T-helper 17 cell (primary cell): ENCODE measurements around the gene SETX. TPM values are rescaled to one million over a fixed set of nuclear protein-coding genes. Genes with fewer than 3 reads are reported as not detected.
"Not testable (repeated sequence)": the region's sequence is repeated elsewhere in the genome, so short reads cannot be mapped to it uniquely, and the experiment has no call there.

Experiments
- ATAC-seq: fragments of 150-1000 bp; cut with Tn5 transposase; 2 replicates; pipeline ENCODE4 v1.10.0; 2021; ENCODE audit warnings: mild to moderate bottlenecking, moderate library complexity
- DNase-seq, 3 donors: peaks; one replicate each; pipeline versions ENCODE4 v3.0.0 to v3.0.0-alpha.2; 2020 to 2021
- H3K9me3 ChIP-seq: one replicate; pipeline ENCODE4 v1.7.0; 2013; ENCODE audit warnings: low read length, mild to moderate bottlenecking; ENCODE audit not compliant: control insufficient read depth, poor library complexity, severe bottlenecking
- H3K27ac Mint-ChIP-seq: one replicate; pipeline ENCODE4 v1.8.0; 2022; ENCODE audit warnings: mild to moderate bottlenecking, moderate library complexity, mixed read lengths
- H3K27me3 Mint-ChIP-seq: one replicate; pipeline ENCODE4 v1.8.0; 2022; ENCODE audit warnings: mixed read lengths
- H3K36me3 Mint-ChIP-seq: one replicate; pipeline ENCODE4 v1.8.0; 2022; ENCODE audit warnings: low read depth, mixed read lengths
- H3K4me1 Mint-ChIP-seq: one replicate; pipeline ENCODE4 v1.8.0; 2022; ENCODE audit warnings: mild to moderate bottlenecking, mixed read lengths
- H3K4me3 Mint-ChIP-seq: one replicate; pipeline ENCODE4 v1.8.0; 2022; ENCODE audit warnings: mild to moderate bottlenecking, moderate library complexity, mixed read lengths
- total RNA-seq, 4 donors: library from RNA in 2 of 4; stranded (reverse) in 2 of 4; gene quantifications; one replicate each; pipeline ENCODE4 v1.2.3 and lab custom pipeline; 2022 to 2026

The SETX gene
- total RNA-seq, 2 donors from 2014 or later: 56.4 to 58.3 TPM

DNA sequence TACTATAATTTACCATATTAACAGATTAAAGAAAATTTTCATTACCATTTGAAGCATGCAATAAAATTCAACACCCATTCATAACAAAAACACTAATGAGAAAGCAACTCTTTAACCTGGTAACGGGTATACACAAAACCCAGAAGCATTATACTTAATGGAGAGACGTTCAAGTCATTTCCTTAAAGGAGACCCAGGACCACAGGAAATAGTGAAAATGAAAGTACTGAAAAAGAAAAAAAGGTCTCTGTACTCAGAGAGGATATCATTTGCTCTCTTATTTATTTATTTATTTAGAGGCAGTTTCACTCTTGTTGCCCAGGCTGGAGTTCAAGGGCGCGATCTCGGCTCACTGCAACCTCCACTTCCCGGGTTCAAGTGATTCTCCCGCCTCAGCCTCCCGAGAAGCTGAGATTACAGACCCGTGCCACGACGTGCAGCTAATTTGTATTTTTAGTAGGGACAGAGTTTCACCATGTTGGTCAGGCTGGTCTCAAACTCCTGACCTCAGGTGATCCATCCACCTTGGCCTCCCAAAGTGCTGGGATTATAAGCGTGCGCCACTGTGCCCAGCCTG is 61.6 kb downstream of the SETX start:
- peaks cover 8% of the 10 kb centered on the region for H3K36me3 Mint-ChIP-seq
- DNase-seq: no peak

GRCh38 chr9:132288966-132289365 is 65.8 kb downstream of the SETX start:
- Mint-ChIP-seq H3K4me3 (no peak overlapping the region), H3K27me3 (no peaks in the 10 kb centered on the region), H3K27ac (no peak overlapping the region), H3K36me3 (no peaks in the 10 kb centered on the region), H3K4me1 (peaks cover 6% of the 10 kb centered on the region)
- H3K9me3 ChIP-seq: no peaks in the 10 kb centered on the region
- ATAC-seq (no peak), DNase-seq (no peak)

More for the DNA sequence above, 61.6 kb downstream of the SETX start:
- Mint-ChIP-seq H3K27me3 (no peaks in the 10 kb centered on the region), H3K4me3 (peak overlapping the region; percentile 52), H3K27ac (peak overlapping the region; percentile 67), H3K4me1 (peaks cover 17% of the 10 kb centered on the region)
- H3K9me3 ChIP-seq: no peaks in the 10 kb centered on the region
- ATAC-seq: peak; percentile 60

- Mint-ChIP-seq H3K4me1 (peaks cover 5% of the 10 kb centered on the region), H3K4me3 (no peak overlapping the region), H3K36me3 (no peaks in the 10 kb centered on the region), H3K27ac (no peak overlapping the region), H3K27me3 (no peaks in the 10 kb centered on the region)
- no peak for ATAC-seq
- DNase-seq: no peak
- H3K9me3 ChIP-seq: no peaks in the 10 kb centered on the region
Observed at GRCh38 chr9:132288361-132288760, 66.4 kb downstream of the SETX start.

GRCh38 chr9:132287256-132287760 is 67.5 kb downstream of the SETX start:
- H3K9me3 ChIP-seq: no peaks in the 10 kb centered on the region
- H3K27ac Mint-ChIP-seq: no peak overlapping the region
- DNase-seq (no peak), ATAC-seq (no peak)
- no peaks in the 10 kb centered on the region for H3K36me3 Mint-ChIP-seq
- no peak overlapping the region for H3K4me3 Mint-ChIP-seq
- H3K4me1 Mint-ChIP-seq: peaks cover 2% of the 10 kb centered on the region
- no peaks in the 10 kb centered on the region for H3K27me3 Mint-ChIP-seq

GRCh38 chr9:132283863-132284262 is 70.9 kb downstream of the SETX start:
- no peaks in the 10 kb centered on the region for H3K27me3 Mint-ChIP-seq
- peaks cover 2% of the 10 kb centered on the region for H3K36me3 Mint-ChIP-seq
- no peaks in the 10 kb centered on the region for H3K9me3 ChIP-seq
- peaks cover 2% of the 10 kb centered on the region for H3K4me1 Mint-ChIP-seq
- H3K4me3 Mint-ChIP-seq: no peak overlapping the region
- no peak overlapping the region for H3K27ac Mint-ChIP-seq
- ATAC-seq (no peak), DNase-seq (no peak)

- Mint-ChIP-seq H3K36me3 (peaks cover 2% of the 10 kb centered on the region), H3K4me1 (peaks cover 2% of the 10 kb centered on the region), H3K27ac (no peak overlapping the region), H3K4me3 (no peak overlapping the region), H3K27me3 (no peaks in the 10 kb centered on the region)
- no peaks in the 10 kb centered on the region for H3K9me3 ChIP-seq
- DNase-seq (no peak), ATAC-seq (no peak)
Observed at GRCh38 chr9:132283165-132283564, 71.6 kb downstream of the SETX start.

DNA sequence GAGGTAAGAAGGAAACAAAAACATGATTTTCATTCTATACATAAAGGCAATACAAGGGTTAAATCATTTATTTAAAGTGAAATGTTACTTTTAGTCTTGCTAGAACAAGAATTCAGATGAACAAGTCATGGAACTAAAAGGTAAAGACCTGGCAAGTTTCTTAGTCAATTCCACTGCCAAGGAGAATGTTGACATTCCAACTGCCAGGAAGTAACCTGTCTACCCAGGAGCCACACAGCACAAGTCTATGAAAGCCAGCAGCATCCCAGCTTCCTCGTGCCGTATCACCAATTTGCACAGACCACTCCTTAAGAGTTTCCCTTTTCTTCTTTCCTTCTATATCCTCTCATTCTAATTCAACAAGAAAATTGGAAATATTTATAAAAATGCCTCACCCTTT is 79.9 kb downstream of the SETX start:
- Mint-ChIP-seq H3K4me1 (peaks cover 4% of the 10 kb centered on the region), H3K27ac (peak overlapping the region; percentile 54), H3K4me3 (no peak overlapping the region), H3K36me3 (peaks cover 9% of the 10 kb centered on the region), H3K27me3 (no peaks in the 10 kb centered on the region)
- no peaks in the 10 kb centered on the region for H3K9me3 ChIP-seq
- DNase-seq (no peak), ATAC-seq (no peak)

DNA sequence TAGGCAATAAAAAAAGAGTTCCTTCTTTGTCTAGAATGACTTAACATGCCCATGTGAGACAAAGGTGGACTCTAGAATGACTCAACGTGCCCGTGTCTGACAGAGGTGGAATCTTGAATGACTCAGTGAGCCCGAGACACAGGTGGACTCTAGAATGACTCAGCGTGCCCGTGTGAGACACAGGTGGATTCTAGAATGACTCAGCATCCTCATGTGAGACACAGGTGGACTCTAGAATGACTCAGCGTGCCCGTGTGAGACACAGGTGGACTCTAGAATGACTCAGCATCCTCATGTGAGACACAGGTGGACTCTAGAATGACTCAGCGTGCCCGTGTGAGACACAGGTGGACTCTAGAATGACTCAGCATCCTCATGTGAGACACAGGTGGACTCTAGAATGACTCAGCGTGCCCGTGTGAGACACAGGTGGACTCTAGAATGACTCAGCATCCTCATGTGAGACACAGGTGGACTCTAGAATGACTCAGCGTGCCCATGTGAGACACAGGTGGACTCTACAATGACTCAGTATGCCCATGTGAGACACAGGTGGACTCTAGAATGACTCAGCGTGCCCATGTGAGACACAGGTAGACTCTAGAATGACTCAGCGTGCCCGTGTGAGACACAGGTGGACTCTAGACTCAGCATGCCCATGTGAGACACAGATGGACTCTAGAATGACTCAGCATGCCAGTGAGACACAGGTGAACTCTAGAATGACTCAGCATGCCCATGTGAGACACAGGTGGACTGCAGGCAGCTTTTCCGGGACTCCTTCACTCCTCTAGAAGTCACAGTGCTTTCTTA is 84.9 kb downstream of the SETX start:
- ATAC-seq, H3K9me3 ChIP-seq, DNase-seq, H3K4me3 Mint-ChIP-seq, H3K36me3 Mint-ChIP-seq, H3K27me3 Mint-ChIP-seq, H3K4me1 Mint-ChIP-seq, H3K27ac Mint-ChIP-seq: not testable (repeated sequence)

GRCh38 chr9:132268725-132269352 is 85.9 kb downstream of the SETX start:
- H3K36me3 Mint-ChIP-seq: peaks cover 2% of the 10 kb centered on the region
- ATAC-seq (peak; percentile 78), DNase-seq (peak; percentile 48 to 59 (median 48))
- H3K27me3 Mint-ChIP-seq: no peaks in the 10 kb centered on the region
- no peak overlapping the region for H3K27ac Mint-ChIP-seq
- no peak overlapping the region for H3K4me3 Mint-ChIP-seq
- no peaks in the 10 kb centered on the region for H3K9me3 ChIP-seq
- H3K4me1 Mint-ChIP-seq: peaks cover 2% of the 10 kb centered on the region

- peak overlapping the region; percentile 37 for H3K27ac Mint-ChIP-seq
- peaks cover 2% of the 10 kb centered on the region for H3K36me3 Mint-ChIP-seq
Observed at GRCh38 chr9:132267660-132268059, 87.1 kb downstream of the SETX start.

GRCh38 chr9:132266017-132266416 is 88.8 kb downstream of the SETX start:
- Mint-ChIP-seq H3K4me1 (peaks cover 4% of the 10 kb centered on the region), H3K36me3 (no peaks in the 10 kb centered on the region), H3K27me3 (no peaks in the 10 kb centered on the region), H3K4me3 (no peak overlapping the region), H3K27ac (no peak overlapping the region)
- no peaks in the 10 kb centered on the region for H3K9me3 ChIP-seq
- DNase-seq: no peak
- ATAC-seq: no peak

More at GRCh38 chr9:132267660-132268059, 87.1 kb downstream of the SETX start:
- no peak overlapping the region for H3K4me3 Mint-ChIP-seq
- H3K27me3 Mint-ChIP-seq: no peaks in the 10 kb centered on the region
- peaks cover 2% of the 10 kb centered on the region for H3K4me1 Mint-ChIP-seq
- H3K9me3 ChIP-seq: no peaks in the 10 kb centered on the region
- ATAC-seq: no peak
- DNase-seq: no peak

- H3K9me3 ChIP-seq: no peaks in the 10 kb centered on the region
- DNase-seq: no peak
- no peaks in the 10 kb centered on the region for H3K36me3 Mint-ChIP-seq
- H3K4me3 Mint-ChIP-seq: no peak overlapping the region
- no peaks in the 10 kb centered on the region for H3K27me3 Mint-ChIP-seq
- peaks cover 10% of the 10 kb centered on the region for H3K4me1 Mint-ChIP-seq
- ATAC-seq: no peak
- H3K27ac Mint-ChIP-seq: no peak overlapping the region
Observed at GRCh38 chr9:132260846-132261245, 93.9 kb downstream of the SETX start.
